Thymus (tissue), 11 donors: Measurements from ENCODE around the gene TGFBR3L. TPM values are rescaled to one million over a fixed set of nuclear protein-coding genes. Genes with fewer than 3 reads are reported as not detected.
A peak's percentile ranks its signal among the peaks of the same experiment; 100 is the strongest.

Experiments
- DNase-seq, 9 donors: peaks; one replicate each; pipeline ENCODE4 v3.0.0-alpha.2; 2013; ENCODE audit warnings: low spot score in 9 of 9, low read depth in 6 of 9, missing footprints in 1 of 9
- H3K27ac ChIP-seq, 2 donors: one replicate each; pipeline ENCODE4 v1.5.1; 2013; ENCODE audit warnings: control low read depth in 1 of 2, low read depth in 1 of 2, low read length in 1 of 2, mild to moderate bottlenecking in 1 of 2, moderate library complexity in 1 of 2
- H3K27me3 ChIP-seq, 2 donors: one replicate each; pipeline ENCODE4 v1.5.1; 2013; ENCODE audit warnings: low read length in 1 of 2; ENCODE audit not compliant: control insufficient read depth in 2 of 2, insufficient read depth in 1 of 2
- H3K36me3 ChIP-seq, 2 donors: one replicate each; pipeline ENCODE4 v1.5.1; 2013; ENCODE audit warnings: low read length in 1 of 2, mild to moderate bottlenecking in 1 of 2, moderate library complexity in 1 of 2; ENCODE audit not compliant: control insufficient read depth in 2 of 2, insufficient read depth in 2 of 2
- H3K4me1 ChIP-seq, 2 donors: one replicate each; pipeline ENCODE4 v1.5.1; 2013; ENCODE audit warnings: low read length in 2 of 2; ENCODE audit not compliant: control insufficient read depth in 2 of 2, insufficient read depth in 2 of 2
- H3K4me3 ChIP-seq, 2 donors: one replicate each; pipeline ENCODE4 v1.5.1; 2013; ENCODE audit warnings: low read length in 2 of 2, control low read depth in 1 of 2, mild to moderate bottlenecking in 1 of 2
- H3K9me3 ChIP-seq, 2 donors: one replicate each; pipeline ENCODE4 v1.5.1; 2013; ENCODE audit warnings: low read length in 1 of 2, mild to moderate bottlenecking in 1 of 2; ENCODE audit not compliant: control insufficient read depth in 2 of 2, insufficient read depth in 1 of 2
- WGBS: extraction: QIAGEN DNeasy Blood & Tissue Kit; methylation state at CpG from one replicate; pipeline ENCODE4 v1.1.7; 2013; 5-methylcytosine and 5-hydroxymethylcytosine counted together
- polyA plus RNA-seq: library from polyadenylated mRNA; stranded (reverse); fragments of 200-250 nt; gene quantifications from one replicate; pipeline ENCODE4 v1.2.3, GENCODE V29; 2013
- total RNA-seq: library from RNA; stranded (reverse); fragments of 120-200 nt; gene quantifications from one replicate; pipeline ENCODE4 v1.2.4, GENCODE V29; 2013
- donor health status: healthy.

The TGFBR3L gene
- total and polyA plus RNA-seq, 2 donors, result 0.05 to 0.19 TPM

- WGBS, result 95% methylated on average over 55 of the region's 55 CpGs
- Histone ChIP-seq H3K4me1 (peaks cover 0 to 6% of the 10 kb centered on the region in 2 donors), H3K27me3 (no peaks in the 10 kb centered on the region), H3K4me3 (no peak overlapping the region), H3K9me3 (no peaks in the 10 kb centered on the region), H3K36me3 (peaks cover 62 to 68% of the 10 kb centered on the region in 2 donors), H3K27ac (no peak overlapping the region)
- no peak for DNase-seq
These were observed 19.4 kb downstream of the TGFBR3L start for GRCh38 chr19:7933828-7934725.

- Histone ChIP-seq H3K9me3 (no peaks in the 10 kb centered on the region), H3K4me1 (no peaks in the 10 kb centered on the region), H3K27me3 (no peaks in the 10 kb centered on the region), H3K4me3 (no peak overlapping the region), H3K36me3 (peaks cover 62 to 71% of the 10 kb centered on the region in 2 donors), H3K27ac (no peak overlapping the region)
- 97% methylated on average over 21 of the region's 21 CpGs for WGBS
- DNase-seq, result no peak
These were observed 20.1 kb downstream of the TGFBR3L start for GRCh38 chr19:7934766-7935165.

- 97% methylated on average over 13 of the region's 13 CpGs for WGBS
- no peak for DNase-seq
- Histone ChIP-seq H3K4me3 (no peak overlapping the region), H3K4me1 (peaks cover 8 to 15% of the 10 kb centered on the region in 2 donors), H3K27me3 (no peaks in the 10 kb centered on the region), H3K9me3 (no peaks in the 10 kb centered on the region), H3K36me3 (peaks cover 24 to 29% of the 10 kb centered on the region in 2 donors), H3K27ac (no peak overlapping the region)
These were observed 26.2 kb downstream of the TGFBR3L start for GRCh38 chr19:7940841-7941240.

DNA sequence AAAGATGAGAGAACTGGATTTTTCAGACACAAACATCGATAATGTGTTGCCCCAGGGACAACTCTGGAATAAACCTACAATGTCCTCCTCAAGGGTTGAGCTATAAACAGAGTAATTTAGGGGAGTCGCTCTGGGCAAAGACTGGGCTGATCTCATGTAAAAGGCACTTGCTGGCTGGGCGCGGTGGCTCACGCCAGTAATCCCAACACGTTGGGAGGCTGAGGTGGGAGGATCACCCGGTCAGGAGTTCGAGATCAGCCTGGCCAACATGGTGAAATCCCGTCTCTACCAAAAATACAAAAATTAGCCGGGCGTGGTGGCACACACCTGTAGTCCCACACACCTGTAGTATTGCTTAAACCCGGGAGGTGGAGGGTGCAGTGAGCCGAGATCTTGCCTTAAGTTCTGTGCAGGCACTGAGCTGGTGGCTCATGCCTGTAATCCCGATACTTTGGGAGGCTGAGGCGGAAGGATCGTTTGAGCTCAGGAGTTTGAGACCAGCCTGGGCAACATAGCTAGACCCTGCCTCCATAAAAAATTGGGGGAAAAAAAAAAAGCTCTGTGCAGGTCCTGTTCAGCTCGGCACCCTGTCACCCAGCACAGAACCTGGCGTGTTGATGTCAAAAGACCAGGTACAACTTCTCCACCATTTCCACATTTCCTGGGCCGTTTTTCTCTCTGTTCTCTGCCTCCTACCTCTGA is 27.4 kb downstream of the TGFBR3L start:
- no peaks in the 10 kb centered on the region for H3K9me3 ChIP-seq
- no peak overlapping the region for H3K27ac ChIP-seq
- no peak for DNase-seq
- no peaks in the 10 kb centered on the region for H3K27me3 ChIP-seq
- no peak overlapping the region for H3K4me3 ChIP-seq
- H3K4me1 ChIP-seq, result peaks cover 8 to 15% of the 10 kb centered on the region in 2 donors
- WGBS, result 97% methylated on average over 19 of the region's 19 CpGs
- H3K36me3 ChIP-seq, result peaks cover 17 to 19% of the 10 kb centered on the region in 2 donors

- Histone ChIP-seq H3K9me3 (no peaks in the 10 kb centered on the region), H3K4me1 (peaks cover 8 to 15% of the 10 kb centered on the region in 2 donors), H3K27me3 (no peaks in the 10 kb centered on the region), H3K27ac (peak overlapping the region; percentile 81 to 96), H3K36me3 (peaks cover 11 to 14% of the 10 kb centered on the region in 2 donors), H3K4me3 (peak overlapping the region; percentile 86 to 94)
- WGBS, result 7% methylated on average over 33 of the region's 33 CpGs
- DNase-seq, result no peak
These were observed 28.4 kb downstream of the TGFBR3L start for GRCh38 chr19:7942981-7943443.

DNA sequence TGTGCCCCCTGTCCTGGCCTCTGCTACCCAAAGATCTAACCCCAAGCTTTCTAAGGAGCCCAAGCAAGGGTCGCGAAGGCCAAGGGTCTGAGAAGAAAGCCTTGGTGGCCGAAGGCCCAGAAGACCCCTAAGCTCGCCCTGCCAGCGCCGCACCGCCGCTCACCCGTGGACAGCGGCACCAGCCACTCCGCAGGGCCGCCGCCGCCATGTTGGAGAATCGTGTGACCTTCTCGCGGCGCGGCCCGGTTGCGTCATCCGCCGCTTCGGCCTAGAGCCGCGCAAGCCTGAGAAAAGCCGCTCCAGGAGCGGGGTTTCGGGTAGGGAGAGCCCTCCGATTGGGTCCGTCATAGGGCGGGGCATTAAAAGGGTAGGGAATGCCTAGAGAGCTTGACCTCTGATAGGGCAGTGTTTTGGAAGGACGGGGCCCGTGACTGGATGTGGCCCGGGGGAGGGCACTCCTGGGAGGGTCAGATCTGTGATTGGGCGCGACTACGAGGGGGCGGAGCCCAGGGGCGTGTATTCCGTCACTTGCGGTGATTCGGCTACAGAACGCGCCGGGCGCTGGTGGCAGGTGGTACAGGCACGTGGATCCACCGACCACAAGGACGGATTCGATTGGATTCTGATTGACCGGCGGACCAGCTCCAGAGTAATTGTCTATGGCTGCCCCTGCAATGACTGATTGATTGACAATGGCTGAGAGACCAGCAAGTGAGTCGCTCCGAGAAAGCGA is 29.0 kb downstream of the TGFBR3L start, which contains the start of gene TIMM44:
Gene TIMM44 (minus strand): TSS at position 223 of the 733 bp plus-strand sequence. CDS start 15 bp downstream, at position 208.
- peak within 1 kb of the TSS; percentile 81 to 96 for H3K27ac ChIP-seq

GRCh38 chr19:7944177-7944761 is 29.6 kb downstream of the TGFBR3L start:
- WGBS, result 31% methylated on average over 18 of the region's 18 CpGs
- peak; percentile 73 to 95 (median 91) for DNase-seq

More for the DNA sequence above, 29.0 kb downstream of the TGFBR3L start, which contains the start of gene TIMM44:
- H3K4me1 ChIP-seq, result peaks cover 8 to 15% of the 10 kb centered on the region in 2 donors
- H3K27me3 ChIP-seq, result no peaks in the 10 kb centered on the region
- no peaks in the 10 kb centered on the region for H3K9me3 ChIP-seq
- under 1% methylated on average over 56 of the region's 56 CpGs for WGBS
- H3K4me3 ChIP-seq, result peak within 1 kb of the TSS; percentile 86 to 94
- peak; percentile 92 to 99 (median 97) for DNase-seq
- H3K36me3 ChIP-seq, result peaks cover 11 to 14% of the 10 kb centered on the region in 2 donors

GRCh38 chr19:7947939-7948338 is 33.3 kb downstream of the TGFBR3L start:
- no peaks in the 10 kb centered on the region for H3K36me3 ChIP-seq
- peaks cover 2 to 7% of the 10 kb centered on the region in 2 donors for H3K4me1 ChIP-seq
- no peak overlapping the region for H3K27ac ChIP-seq
- no peaks in the 10 kb centered on the region for H3K9me3 ChIP-seq
- no peak for DNase-seq
- no peak overlapping the region for H3K4me3 ChIP-seq
- WGBS, result 97% methylated on average over 4 of the region's 4 CpGs
- no peaks in the 10 kb centered on the region for H3K27me3 ChIP-seq

More at GRCh38 chr19:7944177-7944761, 29.6 kb downstream of the TGFBR3L start:
- Histone ChIP-seq H3K4me1 (peaks cover 8 to 15% of the 10 kb centered on the region in 2 donors), H3K27ac (peak overlapping the region; percentile 81 to 83), H3K4me3 (peak overlapping the region; percentile 86 to 94), H3K27me3 (no peaks in the 10 kb centered on the region), H3K9me3 (no peaks in the 10 kb centered on the region), H3K36me3 (peaks cover 11% of the 10 kb centered on the region in 2 donors)
